SJSA1 (cell line): ENCODE measurements around the gene MIPOL1. TPM values are rescaled to one million over a fixed set of nuclear protein-coding genes. Genes with fewer than 3 reads are reported as not detected.
"Not testable (repeated sequence)": the region's sequence is repeated elsewhere in the genome, so short reads cannot be mapped to it uniquely, and the experiment has no call there.

Experiments used
- DNase-seq, 2 experiments: peaks; one replicate each; pipeline ENCODE4 v3.0.0-alpha.2; 2015 to 2020; ENCODE audit warnings: low spot score in 2 of 2, low read depth in 1 of 2
- H3K27ac ChIP-seq: fragments of 250-450 bp; sonication (Bioruptor Pico); 2 replicates; pipeline ENCODE4 v1.5.1; 2020; ENCODE audit warnings: mild to moderate bottlenecking, moderate library complexity
- H3K27me3 ChIP-seq: fragments of 250-450 bp; sonication (Bioruptor Pico); replicated peaks from 2 replicates; pipeline ENCODE4 v1.5.1; 2020; ENCODE audit warnings: mild to moderate bottlenecking, moderate library complexity
- H3K36me3 ChIP-seq: fragments of 250-450 bp; sonication (Bioruptor Pico); 2 replicates; pipeline ENCODE4 v1.5.1; 2020; ENCODE audit warnings: mild to moderate bottlenecking
- H3K4me1 ChIP-seq: fragments of 250-450 bp; sonication (Bioruptor Pico); replicated peaks from 2 replicates; pipeline ENCODE4 v1.6.1; 2021; ENCODE audit warnings: mild to moderate bottlenecking
- H3K4me3 ChIP-seq: fragments of 250-450 bp; sonication (Bioruptor Pico); 2 replicates; pipeline ENCODE4 v1.5.1; 2020; ENCODE audit warnings: mild to moderate bottlenecking
- H3K9me3 ChIP-seq: fragments of 250-450 bp; sonication (Bioruptor Pico); replicated peaks from 2 replicates; pipeline ENCODE4 v1.5.1; 2020; ENCODE audit warnings: mild to moderate bottlenecking
- total RNA-seq: library from RNA; depleted of rRNA; stranded (reverse); fragments of >200 nt; shearing (Covaris generic); gene quantifications from 2 replicates; pipeline ENCODE4 v1.2.3, GENCODE V29; 2014

Gene MIPOL1
- total RNA-seq, 1 experiment from 2014 or later = 9.7 TPM

- no peaks in the 10 kb centered on the region for H3K4me1 ChIP-seq
- no peak overlapping the region for H3K27ac ChIP-seq
- H3K4me3 ChIP-seq = no peak overlapping the region
- H3K36me3 ChIP-seq = no peaks in the 10 kb centered on the region
- H3K9me3 ChIP-seq = no peaks in the 10 kb centered on the region
- H3K27me3 ChIP-seq = no peaks in the 10 kb centered on the region
- no peak for DNase-seq
These were observed 222.9 kb downstream of the MIPOL1 start for GRCh38 chr14:37420622-37421021.

GRCh38 chr14:37422319-37422718 lies 224.6 kb downstream of the MIPOL1 start:
- no peak overlapping the region for H3K4me3 ChIP-seq
- no peak overlapping the region for H3K27ac ChIP-seq
- no peaks in the 10 kb centered on the region for H3K36me3 ChIP-seq
- no peaks in the 10 kb centered on the region for H3K4me1 ChIP-seq
- H3K9me3 ChIP-seq = no peaks in the 10 kb centered on the region
- no peak for DNase-seq
- H3K27me3 ChIP-seq = no peaks in the 10 kb centered on the region

GRCh38 chr14:37422748-37423147 lies 225.0 kb downstream of the MIPOL1 start:
- H3K9me3 ChIP-seq = no peaks in the 10 kb centered on the region
- H3K36me3 ChIP-seq = no peaks in the 10 kb centered on the region
- no peaks in the 10 kb centered on the region for H3K27me3 ChIP-seq
- DNase-seq = no peak
- H3K4me1 ChIP-seq = no peaks in the 10 kb centered on the region
- H3K4me3 ChIP-seq = no peak overlapping the region
- no peak overlapping the region for H3K27ac ChIP-seq

GRCh38 chr14:37428954-37429353 lies 231.2 kb downstream of the MIPOL1 start:
- Histone ChIP-seq H3K27me3 (no peaks in the 10 kb centered on the region), H3K4me3 (no peak overlapping the region), H3K4me1 (no peaks in the 10 kb centered on the region), H3K9me3 (no peaks in the 10 kb centered on the region), H3K27ac (no peak overlapping the region), H3K36me3 (no peaks in the 10 kb centered on the region)
- DNase-seq = no peak

GRCh38 chr14:37429618-37430017 lies 231.9 kb downstream of the MIPOL1 start:
- H3K27me3 ChIP-seq = no peaks in the 10 kb centered on the region
- no peak for DNase-seq
- H3K9me3 ChIP-seq = no peaks in the 10 kb centered on the region
- H3K4me1 ChIP-seq = no peaks in the 10 kb centered on the region
- H3K4me3 ChIP-seq = no peak overlapping the region
- no peaks in the 10 kb centered on the region for H3K36me3 ChIP-seq
- no peak overlapping the region for H3K27ac ChIP-seq

- no peak overlapping the region for H3K27ac ChIP-seq
- no peaks in the 10 kb centered on the region for H3K9me3 ChIP-seq
- H3K36me3 ChIP-seq = no peaks in the 10 kb centered on the region
- H3K4me1 ChIP-seq = no peaks in the 10 kb centered on the region
- no peak for DNase-seq
- no peak overlapping the region for H3K4me3 ChIP-seq
- no peaks in the 10 kb centered on the region for H3K27me3 ChIP-seq
These were observed 237.1 kb downstream of the MIPOL1 start for GRCh38 chr14:37434867-37435266.

GRCh38 chr14:37436519-37436918 lies 238.8 kb downstream of the MIPOL1 start:
- no peak overlapping the region for H3K4me3 ChIP-seq
- no peaks in the 10 kb centered on the region for H3K36me3 ChIP-seq
- H3K27me3 ChIP-seq = no peaks in the 10 kb centered on the region
- no peak for DNase-seq
- H3K4me1 ChIP-seq = no peaks in the 10 kb centered on the region
- no peak overlapping the region for H3K27ac ChIP-seq
- H3K9me3 ChIP-seq = no peaks in the 10 kb centered on the region

- H3K4me1 ChIP-seq = no peaks in the 10 kb centered on the region
- H3K27me3 ChIP-seq = no peaks in the 10 kb centered on the region
- DNase-seq = no peak
- no peak overlapping the region for H3K27ac ChIP-seq
- no peaks in the 10 kb centered on the region for H3K9me3 ChIP-seq
- no peak overlapping the region for H3K4me3 ChIP-seq
- H3K36me3 ChIP-seq = no peaks in the 10 kb centered on the region
These were observed 239.8 kb downstream of the MIPOL1 start for GRCh38 chr14:37437490-37437889.

- no peak overlapping the region for H3K4me3 ChIP-seq
- DNase-seq = no peak
- no peaks in the 10 kb centered on the region for H3K4me1 ChIP-seq
- H3K27me3 ChIP-seq = no peaks in the 10 kb centered on the region
- no peaks in the 10 kb centered on the region for H3K9me3 ChIP-seq
- no peak overlapping the region for H3K27ac ChIP-seq
- no peaks in the 10 kb centered on the region for H3K36me3 ChIP-seq
These were observed 240.7 kb downstream of the MIPOL1 start for GRCh38 chr14:37438444-37438843.

- Histone ChIP-seq H3K4me1 (no peaks in the 10 kb centered on the region), H3K36me3 (no peaks in the 10 kb centered on the region), H3K27ac (no peak overlapping the region), H3K9me3 (no peaks in the 10 kb centered on the region), H3K4me3 (no peak overlapping the region), H3K27me3 (no peaks in the 10 kb centered on the region)
- no peak for DNase-seq
These were observed 245.7 kb downstream of the MIPOL1 start for GRCh38 chr14:37443461-37443860.

- no peaks in the 10 kb centered on the region for H3K36me3 ChIP-seq
- no peaks in the 10 kb centered on the region for H3K27me3 ChIP-seq
- H3K4me1 ChIP-seq = no peaks in the 10 kb centered on the region
- H3K27ac ChIP-seq = no peak overlapping the region
- H3K4me3 ChIP-seq = no peak overlapping the region
- no peak for DNase-seq
- no peaks in the 10 kb centered on the region for H3K9me3 ChIP-seq
These were observed 250.2 kb downstream of the MIPOL1 start for GRCh38 chr14:37447883-37448391.

- no peaks in the 10 kb centered on the region for H3K27me3 ChIP-seq
- no peaks in the 10 kb centered on the region for H3K36me3 ChIP-seq
- H3K9me3 ChIP-seq = no peaks in the 10 kb centered on the region
- DNase-seq = no peak
- H3K4me3 ChIP-seq = no peak overlapping the region
- no peaks in the 10 kb centered on the region for H3K4me1 ChIP-seq
- no peak overlapping the region for H3K27ac ChIP-seq
These were observed 254.6 kb downstream of the MIPOL1 start for GRCh38 chr14:37452323-37452722.

- H3K4me3 ChIP-seq = no peak overlapping the region
- H3K27ac ChIP-seq = no peak overlapping the region
- DNase-seq = no peak
These were observed 256.2 kb downstream of the MIPOL1 start for GRCh38 chr14:37453985-37454384.

GRCh38 chr14:37457334-37457733 lies 259.6 kb downstream of the MIPOL1 start:
- no peaks in the 10 kb centered on the region for H3K9me3 ChIP-seq
- no peak overlapping the region for H3K27ac ChIP-seq
- H3K4me3 ChIP-seq = no peak overlapping the region
- no peaks in the 10 kb centered on the region for H3K36me3 ChIP-seq
- no peaks in the 10 kb centered on the region for H3K4me1 ChIP-seq
- no peak for DNase-seq
- H3K27me3 ChIP-seq = no peaks in the 10 kb centered on the region

More at GRCh38 chr14:37453985-37454384, 256.2 kb downstream of the MIPOL1 start:
- Histone ChIP-seq H3K4me1 (no peaks in the 10 kb centered on the region), H3K9me3 (no peaks in the 10 kb centered on the region), H3K36me3 (no peaks in the 10 kb centered on the region), H3K27me3 (no peaks in the 10 kb centered on the region)

- H3K36me3 ChIP-seq, H3K27ac ChIP-seq, H3K9me3 ChIP-seq, H3K4me3 ChIP-seq, DNase-seq, H3K4me1 ChIP-seq, H3K27me3 ChIP-seq: not testable (repeated sequence)
These were observed 264.7 kb downstream of the MIPOL1 start for GRCh38 chr14:37462426-37462825.
